Measurements from ENCODE around the gene SLC36A3.
"Not testable (repeated sequence)": the region's sequence is repeated elsewhere in the genome, so short reads cannot be mapped to it uniquely, and the experiment has no call there.

The SLC36A3 gene

GRCh38 chr5:151310932-151311331, 7.4 kb upstream of the SLC36A3 start:
- H3K4me3 ChIP-seq (ENCODE audit: low read depth, low read length): no peak overlapping the region
- in situ Hi-C loops (cut with HindIII; ENCODE audit: low sequenced_read_pairs): no loop called here
- DNase-seq (ENCODE audit: low read depth, low spot score): no peak
- no peak for TF ChIP-seq CTCF (IDR thresholded peaks at IDR 0.05; ENCODE audit: low read depth, low read length)

GRCh38 chr5:151309821-151310220, 6.3 kb upstream of the SLC36A3 start:
- DNase-seq (ENCODE audit: low read depth, low spot score); in situ Hi-C loops (cut with HindIII; ENCODE audit: low sequenced_read_pairs); H3K4me3 ChIP-seq (ENCODE audit: low read depth, low read length): not testable (repeated sequence)

- in situ Hi-C loops (cut with HindIII; ENCODE audit: low sequenced_read_pairs); H3K4me3 ChIP-seq (ENCODE audit: low read depth, low read length); DNase-seq (ENCODE audit: low read depth, low spot score): not testable (repeated sequence)
Observed at GRCh38 chr5:151309266-151309665, 5.7 kb upstream of the SLC36A3 start.

GRCh38 chr5:151298063-151298855, 5.3 kb downstream of the SLC36A3 start:
- DNase-seq (ENCODE audit: low read depth, low spot score): no peak
- no peak for TF ChIP-seq CTCF (IDR thresholded peaks at IDR 0.05; ENCODE audit: low read depth, low read length)
- H3K4me3 ChIP-seq (ENCODE audit: low read depth, low read length): no peak overlapping the region
- in situ Hi-C loops (cut with HindIII; ENCODE audit: low sequenced_read_pairs): no loop called here

- in situ Hi-C loops (cut with HindIII; ENCODE audit: low sequenced_read_pairs): no loop called here
- H3K4me3 ChIP-seq (ENCODE audit: low read depth, low read length): no peak overlapping the region
- no peak for DNase-seq (ENCODE audit: low read depth, low spot score)
- no peak for TF ChIP-seq CTCF (IDR thresholded peaks at IDR 0.05; ENCODE audit: low read depth, low read length)
Observed at GRCh38 chr5:151296974-151297373, 6.6 kb downstream of the SLC36A3 start.

- no peak overlapping the region for H3K4me3 ChIP-seq (ENCODE audit: low read depth, low read length)
- TF ChIP-seq CTCF (IDR thresholded peaks at IDR 0.05; ENCODE audit: low read depth, low read length): no peak
- DNase-seq (ENCODE audit: low read depth, low spot score): no peak
- in situ Hi-C loops (cut with HindIII; ENCODE audit: low sequenced_read_pairs): no loop called here
Observed at GRCh38 chr5:151296478-151296830, 7.1 kb downstream of the SLC36A3 start.

- no peak for DNase-seq (ENCODE audit: low read depth, low spot score)
- H3K4me3 ChIP-seq (ENCODE audit: low read depth, low read length): no peak overlapping the region
- in situ Hi-C loops (cut with HindIII; ENCODE audit: low sequenced_read_pairs): no loop called here
- TF ChIP-seq CTCF (IDR thresholded peaks at IDR 0.05; ENCODE audit: low read depth, low read length): no peak
Observed at GRCh38 chr5:151295791-151296477, 7.6 kb downstream of the SLC36A3 start.

Data from astrocyte of the spinal cord (primary cell).